HEK293 (cell line): ENCODE results near the gene GZF1.
A peak's percentile ranks its signal among the peaks of the same experiment; 100 is the strongest.

Experiments used
- CTCF ChIA-PET: fragments of 350-600 bp; formaldehyde crosslinking; extraction: SDS; loops from one replicate; lab custom pipeline; 2021; ENCODE audit warnings: antibody characterized with exemption; lab: Yijun Ruan, JAX
- POLR2A ChIA-PET: fragments of 300-600 bp; formaldehyde crosslinking; extraction: SDS; loops from one replicate; lab custom pipeline; 2020; ENCODE audit warnings: antibody characterized with exemption, inconsistent platforms; lab: Yijun Ruan, JAX
- H3K27ac ChIP-seq: fragments of 200-500 bp; sonication (Bioruptor generic); 2 replicates; pipeline ENCODE4 v1.5.1; 2014; ENCODE audit warnings: low read depth, low read length, control low read depth, inconsistent platforms; ENCODE audit errors: extremely low read depth
- H3K36me3 ChIP-seq, 2 experiments: fragments of 200-500 bp in 1 of 2; sonication (Bioruptor generic) in 1 of 2; 1 replicate in 1 of 2; 2 replicates in 1 of 2; pipeline ENCODE4 v1.5.1; 2014 to 2017; ENCODE audit warnings: inconsistent platforms in 2 of 2, low read length in 2 of 2; ENCODE audit not compliant: control insufficient read depth in 2 of 2, insufficient read depth in 1 of 2
- H3K4me1 ChIP-seq: fragments of 200-500 bp; sonication (Bioruptor generic); 2 replicates; pipeline ENCODE4 v1.5.1; 2014; ENCODE audit warnings: mild to moderate bottlenecking, low read length, inconsistent platforms; ENCODE audit not compliant: control insufficient read depth, insufficient read depth
- H3K4me3 ChIP-seq: 2 replicates; pipeline ENCODE4 v1.5.1; 2011; ENCODE audit warnings: low read depth, mild to moderate bottlenecking, control low read depth, low read length, moderate library complexity
- H3K9me3 ChIP-seq: fragments of 200-500 bp; sonication (Bioruptor generic); 2 replicates; pipeline ENCODE4 v1.5.1; 2014; ENCODE audit warnings: low read depth, low read length, inconsistent platforms; ENCODE audit not compliant: control insufficient read depth, insufficient read depth
- BCL11A ChIP-seq: fragments of 450-650 bp; formaldehyde crosslinking; IDR thresholded peaks from 2 replicates; pipeline ENCODE4 v1.5.1; 2016; ENCODE audit warnings: low read depth, missing biosample characterization, missing genetic modification characterization
- GFI1B ChIP-seq: fragments of 450-650 bp; formaldehyde crosslinking; IDR thresholded peaks from 2 replicates; pipeline ENCODE4 v1.5.1; 2016; ENCODE audit warnings: missing biosample characterization, missing genetic modification characterization
- GLI2 ChIP-seq: fragments of 450-650 bp; formaldehyde crosslinking; IDR thresholded peaks from 2 replicates; pipeline ENCODE4; 2017; ENCODE audit warnings: missing biosample characterization, missing genetic modification characterization, low read depth, borderline replicate concordance
- GLIS1 ChIP-seq: fragments of 450-650 bp; formaldehyde crosslinking; IDR thresholded peaks from 2 replicates; pipeline ENCODE4 v1.5.1; 2016; ENCODE audit warnings: missing biosample characterization, missing genetic modification characterization
- KLF10 ChIP-seq: fragments of 450-650 bp; IDR thresholded peaks from 2 replicates; pipeline ENCODE4 v1.5.1; 2018; ENCODE audit warnings: missing biosample characterization, mild to moderate bottlenecking, missing genetic modification characterization
- KLF9 ChIP-seq: fragments of 450-650 bp; formaldehyde crosslinking; IDR thresholded peaks from 2 replicates; pipeline ENCODE4 v1.5.1; 2016; ENCODE audit warnings: missing biosample characterization, missing genetic modification characterization, low read depth
- SP2 ChIP-seq: fragments of 450-650 bp; formaldehyde crosslinking; IDR thresholded peaks from 2 replicates; pipeline ENCODE4 v1.5.1; 2016; ENCODE audit warnings: missing biosample characterization, missing genetic modification characterization
- SP7 ChIP-seq: fragments of 450-650 bp; formaldehyde crosslinking; IDR thresholded peaks from 2 replicates; pipeline ENCODE4 v1.5.1; 2016; ENCODE audit warnings: missing biosample characterization, missing genetic modification characterization
- ZBTB26 ChIP-seq: fragments of 450-650 bp; formaldehyde crosslinking; optimal IDR thresholded peaks from 2 replicates; pipeline ENCODE3; 2016; ENCODE audit warnings: missing biosample characterization, mild to moderate bottlenecking, missing genetic modification characterization
- ZBTB44 ChIP-seq: fragments of 450-650 bp; IDR thresholded peaks from 2 replicates; pipeline ENCODE4 v1.5.1; 2018; ENCODE audit warnings: missing biosample characterization, mild to moderate bottlenecking, missing genetic modification characterization
- ZBTB8A ChIP-seq: fragments of 450-650 bp; formaldehyde crosslinking; IDR thresholded peaks from 2 replicates; pipeline ENCODE4 v1.5.1; 2016; ENCODE audit warnings: missing biosample characterization, missing genetic modification characterization
- ZFHX2 ChIP-seq: fragments of 450-650 bp; formaldehyde crosslinking; conservative IDR thresholded peaks from 2 replicates; pipeline ENCODE4 v1.5.1; 2016; ENCODE audit warnings: missing biosample characterization, missing genetic modification characterization
- ZNF157 ChIP-seq: fragments of 450-650 bp; formaldehyde crosslinking; IDR thresholded peaks from 2 replicates; pipeline ENCODE4 v1.5.1; 2016; ENCODE audit warnings: missing biosample characterization, missing genetic modification characterization
- ZNF2 ChIP-seq: fragments of 450-650 bp; formaldehyde crosslinking; IDR thresholded peaks from 2 replicates; pipeline ENCODE4 v1.5.1; 2016; ENCODE audit warnings: missing biosample characterization, missing genetic modification characterization
- ZNF394 ChIP-seq: fragments of 450-650 bp; formaldehyde crosslinking; IDR thresholded peaks from 2 replicates; pipeline ENCODE4 v1.5.1; 2016; ENCODE audit warnings: missing biosample characterization, missing genetic modification characterization, mild to moderate bottlenecking, moderate library complexity, borderline replicate concordance
- ZNF624 ChIP-seq: fragments of 450-650 bp; formaldehyde crosslinking; IDR thresholded peaks from 2 replicates; pipeline ENCODE4 v1.5.1; 2017; ENCODE audit warnings: missing biosample characterization, missing genetic modification characterization
- ZNF664 ChIP-seq: fragments of 450-650 bp; formaldehyde crosslinking; IDR thresholded peaks from 2 replicates; pipeline ENCODE4 v1.5.1; 2016; ENCODE audit warnings: missing biosample characterization, missing genetic modification characterization
- ZNF830 ChIP-seq: fragments of 450-650 bp; IDR thresholded peaks from 2 replicates; pipeline ENCODE4 v1.5.0; 2018; ENCODE audit warnings: missing biosample characterization, missing genetic modification characterization, low read depth, mild to moderate bottlenecking, moderate library complexity
- ZNF837 ChIP-seq: fragments of 450-650 bp; formaldehyde crosslinking; IDR thresholded peaks from 2 replicates; pipeline ENCODE4 v1.5.1; 2016; ENCODE audit warnings: missing biosample characterization, missing genetic modification characterization
- ZNF843 ChIP-seq: fragments of 450-650 bp; formaldehyde crosslinking; IDR thresholded peaks from 2 replicates; pipeline ENCODE4 v1.5.1; 2016; ENCODE audit warnings: missing biosample characterization, missing genetic modification characterization
- TF ChIP-seq, protein P1 (sequence below): fragments of 450-650 bp; formaldehyde crosslinking; IDR thresholded peaks from 2 replicates; pipeline ENCODE4 v1.5.1; 2016; ENCODE audit warnings: missing biosample characterization, missing genetic modification characterization
- TF ChIP-seq, protein P2 (sequence below): fragments of 450-650 bp; formaldehyde crosslinking; IDR thresholded peaks from 2 replicates; pipeline ENCODE4 v1.5.1; 2016; ENCODE audit warnings: missing biosample characterization, missing genetic modification characterization

The GZF1 gene

DNA sequence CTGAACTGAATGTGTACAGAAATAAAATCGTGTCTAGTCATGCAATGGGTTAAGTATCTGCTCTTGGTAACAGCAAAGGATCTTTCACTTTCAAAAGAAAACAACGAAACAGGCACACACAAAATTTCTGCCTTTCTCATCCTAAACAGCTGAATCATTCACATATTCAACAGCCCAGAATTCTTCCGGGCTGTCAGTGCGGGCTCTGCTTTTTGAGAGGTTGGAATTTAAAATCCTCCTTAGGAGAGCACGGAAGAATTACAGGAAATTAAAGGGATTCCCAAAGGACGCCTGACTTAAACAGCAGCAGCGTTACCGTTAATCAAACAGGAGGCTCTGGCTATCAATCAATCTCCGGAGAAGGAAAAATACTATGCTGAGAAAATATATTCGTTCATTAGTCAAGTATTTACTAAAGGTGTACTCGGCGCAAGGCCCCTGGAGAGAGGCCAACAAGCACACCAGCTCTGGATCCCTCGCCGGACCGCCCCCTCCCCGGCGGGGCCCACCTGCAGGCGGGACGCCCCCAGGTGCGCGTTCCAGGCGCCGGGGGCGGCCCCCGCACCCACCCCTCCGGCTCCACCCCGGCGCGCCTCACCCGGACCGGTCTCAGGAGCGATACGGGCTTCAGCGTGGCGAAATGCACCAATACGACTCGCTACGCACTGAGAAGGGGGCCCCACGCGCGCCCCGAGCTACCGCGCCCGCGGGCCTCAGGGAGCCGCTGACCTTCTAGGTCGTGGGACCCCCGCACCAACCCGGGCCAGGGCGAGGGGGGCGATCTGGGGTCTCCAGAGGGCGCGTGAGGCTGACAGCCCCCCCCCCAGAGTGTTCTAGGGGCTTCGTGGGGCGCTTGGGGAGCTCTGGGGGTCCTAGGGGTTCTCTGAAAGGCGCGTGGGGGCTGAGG lies 58.3 kb downstream of the GZF1 start (continued):
- TF ChIP-seq GFI1B (tag by site-specific recombination): no peak
- TF ChIP-seq GLIS1 (tag by site-specific recombination): peak; percentile 34; the same call in 1 of the 2 replicates
- TF ChIP-seq ZNF843: no peak
- TF ChIP-seq SP7 (tag by site-specific recombination): peak; percentile 51
- TF ChIP-seq ZBTB26 (tag by site-specific recombination): peak; percentile 64
- 0 out of 2 replicates have a peak, but pooled peaks have one; percentile 45 for TF ChIP-seq KLF10 (tag by site-specific recombination)
- peak; percentile 16; the same call in 1 of the 2 replicates for TF ChIP-seq SP2 (tag by site-specific recombination)
- TF ChIP-seq ZNF394 (tag by site-specific recombination): no peak
- TF ChIP-seq, all 188 proteins: peak for 20

GRCh38 chr20:23420943-23421931 lies 59.3 kb downstream of the GZF1 start, which contains the start of gene NAPB:
Gene NAPB, minus strand, starts transcription at chr20:23421488. Its CDS starts 86 bp downstream, at chr20:23421402.
- H3K36me3 ChIP-seq: no peaks in the 10 kb centered on the region; a peak in 1 of 3 replicates
- H3K4me3 ChIP-seq: peak within 1 kb of the TSS; percentile 95
- H3K4me1 ChIP-seq: peaks cover 5% of the 10 kb centered on the region
- no peaks in the 10 kb centered on the region for H3K9me3 ChIP-seq
- ChIA-PET CTCF (interaction anchor here (0.6 to 3.6 kb wide), 7 partner anchors 21 to 192 kb away, joined by 3 to 23 read pairs (median 5); no protein-coding TSS in a partner anchor), POLR2A (interaction anchor here (0.7 to 3.2 kb wide), 11 partner anchors 12 to 192 kb away, joined by 3 to 26 read pairs (median 4); partner anchors contain the start of genes GZF1 and NXT1)
- H3K27ac ChIP-seq: peak within 1 kb of the TSS; percentile 62; the same call in 1 of the 2 replicates
- TF ChIP-seq ZBTB8A (tag by site-specific recombination) (peak; percentile 97), ZNF837 (tag by site-specific recombination) (no peak), ZNF2 (tag by site-specific recombination) (no peak), KLF9 (peak; percentile 88), ZNF830 (tag by site-specific recombination) (no peak), GLI2 (no peak), ZFHX2 (tag by site-specific recombination) (peak; percentile 59), BCL11A (tag by site-specific recombination) (no peak), ZBTB44 (tag by site-specific recombination) (no peak), ZNF624 (tag by site-specific recombination) (no peak), SP7 (tag by site-specific recombination) (peak; percentile 49; the same call in 1 of the 2 replicates), ZNF157 (tag by site-specific recombination) (no peak), ZNF664 (tag by site-specific recombination) (no peak)
- TF ChIP-seq, protein P1, sequence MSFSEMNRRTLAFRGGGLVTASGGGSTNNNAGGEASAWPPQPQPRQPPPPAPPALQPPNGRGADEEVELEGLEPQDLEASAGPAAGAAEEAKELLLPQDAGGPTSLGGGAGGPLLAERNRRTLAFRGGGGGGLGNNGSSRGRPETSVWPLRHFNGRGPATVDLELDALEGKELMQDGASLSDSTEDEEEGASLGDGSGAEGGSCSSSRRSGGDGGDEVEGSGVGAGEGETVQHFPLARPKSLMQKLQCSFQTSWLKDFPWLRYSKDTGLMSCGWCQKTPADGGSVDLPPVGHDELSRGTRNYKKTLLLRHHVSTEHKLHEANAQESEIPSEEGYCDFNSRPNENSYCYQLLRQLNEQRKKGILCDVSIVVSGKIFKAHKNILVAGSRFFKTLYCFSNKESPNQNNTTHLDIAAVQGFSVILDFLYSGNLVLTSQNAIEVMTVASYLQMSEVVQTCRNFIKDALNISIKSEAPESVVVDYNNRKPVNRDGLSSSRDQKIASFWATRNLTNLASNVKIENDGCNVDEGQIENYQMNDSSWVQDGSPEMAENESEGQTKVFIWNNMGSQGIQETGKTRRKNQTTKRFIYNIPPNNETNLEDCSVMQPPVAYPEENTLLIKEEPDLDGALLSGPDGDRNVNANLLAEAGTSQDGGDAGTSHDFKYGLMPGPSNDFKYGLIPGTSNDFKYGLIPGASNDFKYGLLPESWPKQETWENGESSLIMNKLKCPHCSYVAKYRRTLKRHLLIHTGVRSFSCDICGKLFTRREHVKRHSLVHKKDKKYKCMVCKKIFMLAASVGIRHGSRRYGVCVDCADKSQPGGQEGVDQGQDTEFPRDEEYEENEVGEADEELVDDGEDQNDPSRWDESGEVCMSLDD: peak; percentile 28
- TF ChIP-seq, protein P2, sequence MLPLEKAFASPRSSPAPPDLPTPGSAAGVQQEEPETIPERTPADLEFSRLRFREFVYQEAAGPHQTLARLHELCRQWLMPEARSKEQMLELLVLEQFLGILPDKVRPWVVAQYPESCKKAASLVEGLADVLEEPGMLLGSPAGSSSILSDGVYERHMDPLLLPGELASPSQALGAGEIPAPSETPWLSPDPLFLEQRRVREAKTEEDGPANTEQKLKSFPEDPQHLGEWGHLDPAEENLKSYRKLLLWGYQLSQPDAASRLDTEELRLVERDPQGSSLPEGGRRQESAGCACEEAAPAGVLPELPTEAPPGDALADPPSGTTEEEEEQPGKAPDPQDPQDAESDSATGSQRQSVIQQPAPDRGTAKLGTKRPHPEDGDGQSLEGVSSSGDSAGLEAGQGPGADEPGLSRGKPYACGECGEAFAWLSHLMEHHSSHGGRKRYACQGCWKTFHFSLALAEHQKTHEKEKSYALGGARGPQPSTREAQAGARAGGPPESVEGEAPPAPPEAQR: no peak
